H1 (cell line): Measurements from ENCODE around the gene TCF19.

Experiments used
- CTCF ChIP-seq, 3 experiments: IDR thresholded peaks; 1 replicate in 2 of 3; 2 replicates in 1 of 3; pipeline versions ENCODE4 v1.5.1 to v1.6.1; 2011; ENCODE audit warnings: low read length in 3 of 3, mild to moderate bottlenecking in 3 of 3, inconsistent platforms in 2 of 3, low read depth in 1 of 3, moderate library complexity in 1 of 3; ENCODE audit not compliant: insufficient read depth in 1 of 3; ENCODE audit errors: control extremely low read depth in 1 of 3
- GTF2F1 ChIP-seq: IDR thresholded peaks from 2 replicates; pipeline ENCODE4 v1.6.1; 2012; ENCODE audit warnings: low read depth, low read length, improper control_type of control experiment, borderline replicate concordance
- NANOG ChIP-seq: IDR thresholded peaks from 2 replicates; pipeline ENCODE4 v1.6.1; 2011; ENCODE audit warnings: low read length, low read depth, mild to moderate bottlenecking, inconsistent platforms; ENCODE audit not compliant: insufficient read depth, poor library complexity, severe bottlenecking
- PHF8 ChIP-seq: fragments of 200-600 bp; sonication (generic); conservative IDR thresholded peaks from 2 replicates; pipeline ENCODE4 v1.7.1; 2012; ENCODE audit warnings: low read depth, mild to moderate bottlenecking, inconsistent platforms, low read length, moderate library complexity
- POLR2A ChIP-seq, 2 experiments: IDR thresholded peaks; 1 replicate in 1 of 2; 2 replicates in 1 of 2; pipeline ENCODE4 v1.6.1; 2011; ENCODE audit warnings: low read depth in 2 of 2, low read length in 2 of 2, mild to moderate bottlenecking in 2 of 2; ENCODE audit errors: control extremely low read depth in 1 of 2
- SIX5 ChIP-seq: IDR thresholded peaks from 2 replicates; pipeline ENCODE4 v1.6.1; 2011; ENCODE audit warnings: mild to moderate bottlenecking, low read depth, low read length
- SP2 ChIP-seq: IDR thresholded peaks from 2 replicates; pipeline ENCODE4 v1.6.1; 2012; ENCODE audit warnings: mild to moderate bottlenecking, low read length, inconsistent platforms
- YY1 ChIP-seq: IDR thresholded peaks from 2 replicates; pipeline ENCODE4 v1.6.1; 2011; ENCODE audit warnings: low read depth, mild to moderate bottlenecking, low read length

DNA sequence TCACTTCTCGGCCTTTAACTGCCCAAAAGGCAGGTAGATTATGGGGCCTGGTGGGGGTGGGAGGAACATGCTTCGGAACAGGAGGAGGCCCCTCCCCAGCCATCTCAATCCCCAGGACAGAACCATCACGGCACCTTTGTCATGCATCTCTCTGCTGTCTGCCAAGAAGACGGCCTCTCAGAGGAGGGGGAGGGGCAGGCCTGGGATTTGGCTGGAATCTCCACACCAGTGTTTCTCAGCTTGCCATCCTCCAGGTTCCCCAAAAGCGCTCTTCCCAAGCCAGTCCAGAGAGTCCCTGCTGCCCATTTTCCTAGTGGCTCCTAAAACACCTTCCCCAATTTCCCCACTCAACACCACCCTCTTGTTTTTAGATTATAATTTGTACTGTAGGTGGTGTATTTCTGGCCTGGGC is 14.6 kb downstream of the TCF19 start:
- no peak for TF ChIP-seq PHF8
- peak in 1 of 2 experiments; percentile 91; a peak in 2 of 3 replicates for TF ChIP-seq POLR2A (IDR thresholded peaks at IDR 0.05; ENCODE audit: control extremely low read depth in 1 of 2, low read depth in 2 of 2, low read length in 2 of 2)
- TF ChIP-seq GTF2F1, result no peak
- no peak for TF ChIP-seq SIX5
- peak; percentile 60; the same call in 1 of the 2 replicates for TF ChIP-seq YY1
- TF ChIP-seq NANOG, result peak; percentile 97
- no peak for TF ChIP-seq SP2
- TF ChIP-seq CTCF (IDR thresholded peaks at IDR 0.05; ENCODE audit: control extremely low read depth in 1 of 3, insufficient read depth in 1 of 3, low read depth in 1 of 3, low read length in 3 of 3), result no peak
